IPS-18c (cell line): Measurements from ENCODE around the gene KMT2D.
A peak's percentile ranks its signal among the peaks of the same experiment; 100 is the strongest.

Experiments
- H3K4me3 ChIP-seq: 2 replicates; pipeline ENCODE4 v1.7.0; 2013; ENCODE audit warnings: low read depth, mild to moderate bottlenecking, low read length, moderate library complexity; ENCODE audit not compliant: insufficient read depth
- H3K9me3 ChIP-seq: one replicate; pipeline ENCODE4 v1.6.1; 2013; ENCODE audit warnings: mild to moderate bottlenecking, low read length, moderate library complexity; ENCODE audit not compliant: control insufficient read depth, insufficient read depth

Gene KMT2D

DNA sequence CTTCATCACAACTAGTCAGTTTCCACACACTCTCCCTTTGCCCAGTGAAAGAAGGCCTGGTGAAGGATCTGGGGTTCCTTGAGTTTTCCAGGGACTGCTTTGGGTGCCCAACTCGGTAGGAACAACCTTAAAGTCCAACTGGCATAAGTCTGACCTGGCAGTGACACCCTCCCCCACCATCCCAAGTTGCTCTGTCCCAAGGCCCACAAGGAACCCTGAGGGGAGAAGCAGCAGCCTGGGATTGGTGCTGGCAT is 1.6 kb downstream of the KMT2D start:
- peak overlapping the region; percentile 100 for H3K4me3 ChIP-seq
- H3K9me3 ChIP-seq, result no peaks in the 10 kb centered on the region

DNA sequence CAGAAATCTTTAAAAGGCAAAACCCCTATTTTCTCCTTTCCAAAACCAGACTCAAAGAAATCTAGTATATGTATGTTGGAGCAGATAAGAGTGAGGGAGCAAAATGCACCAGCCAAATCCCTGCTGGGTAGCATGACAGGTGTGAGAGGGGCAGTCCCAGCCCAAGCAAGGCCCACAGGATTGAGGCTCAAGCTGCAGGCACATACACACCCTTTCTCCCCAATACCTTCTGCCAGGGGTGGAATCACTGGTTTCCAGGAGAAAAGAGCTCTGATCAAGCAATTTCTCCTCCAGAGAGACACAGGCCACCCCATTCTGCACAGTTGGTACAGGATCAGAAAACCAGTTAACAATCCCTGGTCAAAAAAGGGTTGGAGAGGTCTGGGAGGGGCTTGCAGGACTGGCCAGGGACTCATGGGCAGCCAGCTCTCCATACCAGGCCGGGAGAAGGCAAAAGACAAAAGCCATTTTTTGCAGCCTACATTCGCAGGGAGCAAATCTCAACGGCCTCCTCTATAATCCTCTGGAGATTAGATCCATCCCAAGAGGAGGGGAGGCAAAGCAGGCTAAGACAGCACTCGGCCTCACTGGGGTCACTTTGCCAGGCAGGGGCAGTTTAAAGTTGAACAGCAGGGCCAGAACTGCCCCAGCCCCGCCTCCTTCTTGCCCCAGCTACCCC is 2.1 kb downstream of the KMT2D start:
- no peaks in the 10 kb centered on the region for H3K9me3 ChIP-seq

DNA sequence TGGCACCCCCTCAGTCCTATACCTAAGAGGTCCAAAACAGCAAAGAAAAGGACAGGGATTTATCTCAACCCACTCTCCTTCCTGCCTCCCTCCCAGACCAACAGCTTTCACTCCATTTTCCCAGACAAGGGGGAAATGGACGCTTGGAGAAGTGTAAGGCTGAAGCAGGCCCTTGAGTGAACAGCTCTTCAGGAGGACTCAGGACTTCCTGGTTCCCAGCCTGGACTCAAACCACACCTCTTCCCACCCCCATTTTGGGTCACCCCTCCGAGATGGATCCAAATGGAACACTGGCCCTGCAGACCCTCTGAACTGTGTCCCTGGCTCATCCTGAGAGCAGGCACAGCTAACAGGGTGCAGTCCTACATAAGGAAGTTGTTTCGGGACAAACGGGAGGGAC is 2.7 kb downstream of the KMT2D start:
- no peaks in the 10 kb centered on the region for H3K9me3 ChIP-seq
- H3K4me3 ChIP-seq, result peak overlapping the region; percentile 100

More for the DNA sequence above, 2.1 kb downstream of the KMT2D start:
- peak overlapping the region; percentile 100 for H3K4me3 ChIP-seq

DNA sequence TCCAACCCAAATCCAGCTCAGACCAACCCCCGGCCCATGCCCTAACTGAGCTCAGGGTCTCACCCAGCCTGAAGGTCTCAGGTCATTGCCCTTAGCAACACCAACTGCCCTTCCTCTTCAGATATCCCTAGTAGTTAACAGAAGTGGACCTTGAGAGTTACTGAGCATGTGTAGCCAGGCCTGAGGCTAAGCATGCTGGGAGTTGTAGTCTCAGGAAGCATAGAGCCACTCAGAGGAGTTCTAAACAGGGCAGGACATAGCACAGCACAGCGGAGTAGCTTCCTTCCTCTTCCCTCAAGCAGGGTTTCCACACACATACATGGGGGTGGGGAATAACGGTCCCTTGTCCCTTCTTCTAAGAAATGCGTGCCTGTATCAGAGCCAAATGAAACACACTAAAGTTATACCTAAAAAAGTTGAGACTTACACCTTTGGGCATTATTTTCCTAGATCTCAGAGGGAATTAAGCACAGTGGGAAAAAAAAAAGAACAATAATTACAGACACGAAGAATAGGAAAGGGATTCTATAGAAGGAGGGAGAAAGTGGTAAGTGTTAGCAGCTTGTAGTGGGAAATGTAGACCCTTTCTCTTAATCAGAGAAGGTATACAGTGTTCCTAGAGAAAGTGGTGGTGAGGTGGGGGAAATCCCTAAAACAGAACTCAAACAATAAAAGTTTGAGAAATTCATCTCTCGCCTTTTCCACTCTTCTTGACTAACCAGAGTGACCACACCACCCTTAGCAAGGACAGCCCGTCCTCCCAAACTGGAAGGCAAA is 4.4 kb downstream of the KMT2D start:
- H3K4me3 ChIP-seq, result 0 out of 2 replicates have a peak overlapping the region, but pooled peaks have one; percentile 15
- no peaks in the 10 kb centered on the region for H3K9me3 ChIP-seq

DNA sequence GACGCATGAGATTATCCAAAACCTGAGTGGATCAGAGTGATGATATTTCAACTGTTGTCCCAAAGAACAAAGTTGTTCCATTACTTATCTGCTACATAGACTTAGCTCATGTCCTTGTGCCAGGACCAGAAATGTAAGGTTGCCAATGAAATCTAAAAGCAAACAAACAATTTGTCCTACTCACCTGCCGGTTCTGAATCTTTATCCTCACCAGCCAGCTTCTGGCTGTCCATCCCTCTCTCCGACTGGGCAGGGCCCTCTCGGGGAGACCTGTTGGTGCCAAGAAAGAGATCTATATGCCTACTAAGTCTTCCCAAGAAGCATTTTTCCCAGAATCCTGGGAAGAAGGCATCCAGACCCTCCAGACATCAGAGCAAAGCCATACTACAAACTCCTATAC is 5.5 kb downstream of the KMT2D start:
- Histone ChIP-seq H3K9me3 (no peaks in the 10 kb centered on the region), H3K4me3 (no peak overlapping the region)

DNA sequence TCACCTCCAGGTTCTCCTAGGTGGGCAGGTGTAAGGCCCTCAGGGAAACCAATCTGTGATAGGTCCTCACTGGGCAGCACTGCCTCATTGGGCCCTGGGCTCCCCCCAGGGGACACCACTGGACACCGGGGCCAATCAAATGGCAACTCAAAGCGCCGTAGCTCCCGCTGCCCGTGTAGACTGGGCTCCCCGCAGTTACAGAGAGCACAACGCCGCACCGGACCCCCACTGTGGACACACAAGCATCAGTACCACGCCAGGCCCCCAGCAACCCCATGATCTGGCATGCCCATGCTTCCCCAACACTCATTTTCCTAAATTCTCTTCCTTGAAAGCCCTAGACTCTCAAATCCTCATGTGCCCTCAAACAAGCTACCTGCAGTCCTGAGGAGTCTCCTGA is 6.1 kb downstream of the KMT2D start:
- no peak overlapping the region for H3K4me3 ChIP-seq
- no peaks in the 10 kb centered on the region for H3K9me3 ChIP-seq

DNA sequence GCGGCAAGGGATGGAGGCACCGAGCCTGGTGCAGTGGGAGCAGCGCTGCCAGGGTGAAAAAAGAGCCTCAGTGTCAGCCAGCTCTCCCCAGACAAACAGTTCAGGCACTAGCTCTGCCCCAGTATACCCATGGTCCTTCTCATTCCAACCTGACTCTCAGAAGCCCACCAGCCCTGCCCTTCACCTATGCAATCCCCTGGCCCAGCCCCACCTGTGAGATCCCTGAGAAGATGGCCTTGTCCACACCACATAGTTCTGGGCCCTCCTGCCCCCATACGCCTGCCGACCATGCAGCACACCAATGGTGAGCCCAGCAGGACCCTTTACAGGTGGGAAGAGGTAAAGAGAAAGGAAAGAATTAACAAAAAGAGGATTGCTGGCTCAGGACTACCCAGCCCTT is 6.5 kb downstream of the KMT2D start:
- H3K9me3 ChIP-seq, result no peaks in the 10 kb centered on the region

DNA sequence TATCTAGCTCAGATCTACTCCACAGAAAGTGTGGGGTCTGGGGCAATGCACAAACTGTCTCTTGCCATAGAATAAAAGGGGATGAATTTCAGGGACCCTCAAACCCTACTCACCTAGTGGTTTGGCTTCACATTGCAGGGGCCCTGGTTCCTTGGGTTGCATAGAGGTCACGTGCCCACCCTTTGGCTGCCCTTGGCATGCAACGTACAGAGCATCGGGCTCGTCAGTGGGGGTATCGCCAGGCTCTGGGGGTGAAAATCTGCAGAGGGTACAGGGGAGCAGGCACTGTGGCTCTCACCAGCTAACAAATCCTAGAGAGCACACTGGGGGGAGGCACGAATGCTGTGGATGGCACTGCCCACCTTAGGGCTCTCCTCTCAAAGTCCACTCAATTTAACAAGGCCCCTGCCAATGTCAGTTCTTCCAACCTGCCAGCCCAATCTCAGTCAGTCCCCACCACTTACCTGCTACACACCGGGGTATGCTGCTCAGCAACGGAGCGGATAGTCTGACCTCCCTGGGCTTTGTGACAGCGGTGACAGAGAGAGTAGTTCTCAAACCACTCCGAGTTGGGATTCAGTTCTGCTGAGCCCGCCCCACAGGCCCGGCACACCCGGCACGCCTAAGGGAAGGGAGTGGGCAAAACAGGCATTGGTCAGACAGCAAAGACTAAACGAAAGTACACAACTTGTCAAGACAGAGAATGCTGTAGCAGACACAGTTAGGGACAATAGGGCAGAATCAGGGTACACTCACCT is 8.0 kb downstream of the KMT2D start:
- Histone ChIP-seq H3K4me3 (no peak overlapping the region), H3K9me3 (no peaks in the 10 kb centered on the region)

More for the DNA sequence above, 6.5 kb downstream of the KMT2D start:
- H3K4me3 ChIP-seq, result no peak overlapping the region

DNA sequence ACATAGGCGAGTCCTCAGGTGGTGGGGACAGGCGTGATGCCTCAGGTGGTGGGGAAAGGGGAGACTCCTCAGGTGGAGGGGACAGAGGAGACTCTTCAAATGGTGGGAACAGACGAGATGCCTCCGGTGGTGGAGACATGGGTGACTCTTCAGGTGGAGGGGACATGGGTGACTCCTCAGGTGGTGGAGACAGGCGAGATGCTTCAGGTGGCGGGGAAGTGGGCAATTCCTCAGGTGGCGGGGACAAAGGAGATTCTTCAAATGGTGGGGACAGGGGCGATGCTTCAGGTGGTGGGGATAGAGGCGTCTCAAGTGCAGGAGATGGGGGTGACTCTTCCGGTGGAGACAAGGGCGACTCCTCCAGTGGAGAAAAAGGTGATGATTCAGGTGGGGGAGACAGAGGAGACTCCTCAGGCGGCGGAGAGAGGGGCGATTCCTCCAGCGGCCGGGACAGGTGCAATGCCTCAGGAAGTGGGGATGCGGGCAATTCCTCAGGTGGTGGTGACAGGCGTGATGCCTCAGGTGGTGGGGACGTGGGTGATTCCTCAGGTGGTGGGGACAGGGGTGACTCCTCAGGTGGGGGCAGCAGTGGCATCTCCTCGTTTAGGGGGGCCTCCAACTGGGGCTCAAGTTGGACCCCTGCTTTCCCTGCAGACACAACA is 8.7 kb downstream of the KMT2D start:
- no peak overlapping the region for H3K4me3 ChIP-seq
- no peaks in the 10 kb centered on the region for H3K9me3 ChIP-seq

DNA sequence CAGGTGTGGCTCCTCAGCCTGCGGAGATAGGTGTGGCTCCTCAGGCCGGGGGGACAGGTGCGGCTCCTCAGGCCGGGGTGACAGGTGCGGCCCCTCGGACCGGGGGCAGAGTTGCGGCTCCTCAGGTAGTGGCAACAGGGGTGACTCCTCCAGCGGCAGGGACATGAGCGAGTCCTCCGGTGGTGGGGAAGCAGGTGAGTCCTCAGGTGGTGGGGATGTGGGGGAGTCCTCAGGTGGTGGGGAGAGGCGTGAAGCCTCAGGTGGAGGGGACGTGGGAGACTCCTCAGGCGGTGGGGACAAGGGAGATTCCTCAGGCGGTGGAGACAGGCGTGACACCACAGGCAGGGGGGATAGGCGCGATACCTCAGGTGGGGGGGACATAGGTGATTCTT is 9.2 kb downstream of the KMT2D start:
- Histone ChIP-seq H3K4me3 (no peak overlapping the region), H3K9me3 (no peaks in the 10 kb centered on the region)

DNA sequence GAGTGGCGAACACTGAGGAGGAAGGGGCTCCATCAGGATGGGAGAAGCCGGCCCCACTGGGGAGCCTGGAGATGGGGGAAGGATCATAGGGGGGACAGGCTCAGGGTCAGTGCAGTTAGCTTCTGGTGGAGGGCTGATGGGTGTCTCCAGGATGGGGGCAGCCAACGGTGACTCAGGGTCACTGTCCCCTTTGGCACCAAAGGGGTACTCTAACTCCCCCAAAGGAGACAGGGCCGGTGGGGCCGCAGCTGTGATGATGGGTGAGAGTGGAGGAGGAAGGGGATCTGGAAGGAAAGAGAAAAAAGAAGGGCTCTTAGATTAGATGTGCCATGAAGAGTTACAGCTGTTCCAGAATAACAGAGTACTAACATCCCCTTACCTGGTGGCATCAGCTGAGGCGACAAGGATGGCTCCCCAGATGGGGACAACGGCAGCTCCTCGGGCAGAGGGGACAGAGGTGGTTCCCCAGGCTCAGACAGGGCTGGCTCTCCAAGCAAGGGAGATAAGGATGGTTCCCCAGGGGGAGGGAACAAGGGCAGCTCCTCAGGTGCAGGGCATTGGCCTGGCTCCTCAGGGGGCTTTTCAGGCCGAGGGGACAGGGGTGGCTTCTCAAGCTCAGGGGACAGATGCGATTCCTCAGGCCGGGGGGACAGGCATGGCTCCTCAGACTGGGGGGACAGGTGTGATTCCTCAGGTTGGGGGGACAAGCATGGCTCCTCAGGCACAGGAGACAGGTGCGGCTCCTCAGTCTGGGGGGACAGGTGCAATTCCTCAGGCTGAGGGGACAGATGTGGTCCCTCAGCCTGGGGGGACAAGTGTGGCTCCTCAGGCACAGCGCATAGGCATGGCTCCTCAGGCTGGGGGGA is 9.9 kb downstream of the KMT2D start:
- Histone ChIP-seq H3K4me3 (no peak overlapping the region), H3K9me3 (no peaks in the 10 kb centered on the region)

DNA sequence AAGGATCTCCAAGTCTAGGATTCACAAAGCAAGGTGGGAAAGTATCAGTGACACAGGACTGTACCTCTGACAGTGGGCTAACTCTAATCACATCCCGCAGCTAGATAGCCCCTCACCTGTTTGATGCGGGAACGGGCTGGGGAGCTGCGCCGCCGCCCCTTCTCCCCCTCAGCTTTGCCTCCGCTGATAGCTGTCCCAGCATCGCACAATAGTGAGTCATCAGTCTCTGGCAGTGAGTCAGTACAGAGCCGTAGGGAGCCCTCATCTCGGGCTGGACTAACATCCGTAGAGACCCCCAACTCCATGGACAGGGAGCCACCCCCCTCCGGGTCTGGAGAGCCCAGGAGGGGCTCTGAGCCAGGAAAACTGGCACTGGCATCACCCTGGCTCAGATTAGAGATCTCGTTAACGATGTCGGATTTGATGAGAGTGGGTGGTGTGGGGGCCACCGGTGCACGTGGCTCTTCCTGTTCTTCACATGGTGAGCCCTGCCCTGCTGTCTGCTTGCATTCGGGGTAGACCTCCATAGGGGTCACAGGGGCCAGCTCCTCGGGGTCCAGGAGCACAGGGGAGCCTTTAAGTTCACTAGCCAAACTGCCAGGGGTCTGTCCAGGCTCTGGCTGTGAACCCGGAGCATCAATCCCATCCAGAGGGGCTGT is 10.9 kb downstream of the KMT2D start:
- H3K9me3 ChIP-seq, result no peaks in the 10 kb centered on the region
- H3K4me3 ChIP-seq, result no peak overlapping the region

DNA sequence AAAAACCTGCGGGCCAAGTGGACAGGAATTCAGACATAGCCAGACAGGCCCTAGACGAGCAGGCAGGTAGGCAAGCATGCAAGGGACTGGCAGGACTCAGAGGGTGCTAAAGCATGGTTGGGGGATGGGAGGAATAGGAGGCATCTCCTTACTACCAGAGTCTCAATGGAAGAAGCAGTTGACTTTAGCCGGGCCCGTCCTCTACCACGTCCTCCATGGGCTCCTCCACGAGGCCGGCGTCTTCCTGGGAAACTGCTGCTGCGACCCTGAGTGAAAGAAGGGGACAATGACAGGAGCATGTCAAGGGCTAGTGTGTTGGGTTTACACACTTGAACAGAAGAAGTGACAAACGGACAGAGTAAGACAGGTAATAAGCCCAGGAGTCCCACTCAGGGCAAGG is 11.6 kb downstream of the KMT2D start:
- Histone ChIP-seq H3K4me3 (no peak overlapping the region), H3K9me3 (no peaks in the 10 kb centered on the region)

DNA sequence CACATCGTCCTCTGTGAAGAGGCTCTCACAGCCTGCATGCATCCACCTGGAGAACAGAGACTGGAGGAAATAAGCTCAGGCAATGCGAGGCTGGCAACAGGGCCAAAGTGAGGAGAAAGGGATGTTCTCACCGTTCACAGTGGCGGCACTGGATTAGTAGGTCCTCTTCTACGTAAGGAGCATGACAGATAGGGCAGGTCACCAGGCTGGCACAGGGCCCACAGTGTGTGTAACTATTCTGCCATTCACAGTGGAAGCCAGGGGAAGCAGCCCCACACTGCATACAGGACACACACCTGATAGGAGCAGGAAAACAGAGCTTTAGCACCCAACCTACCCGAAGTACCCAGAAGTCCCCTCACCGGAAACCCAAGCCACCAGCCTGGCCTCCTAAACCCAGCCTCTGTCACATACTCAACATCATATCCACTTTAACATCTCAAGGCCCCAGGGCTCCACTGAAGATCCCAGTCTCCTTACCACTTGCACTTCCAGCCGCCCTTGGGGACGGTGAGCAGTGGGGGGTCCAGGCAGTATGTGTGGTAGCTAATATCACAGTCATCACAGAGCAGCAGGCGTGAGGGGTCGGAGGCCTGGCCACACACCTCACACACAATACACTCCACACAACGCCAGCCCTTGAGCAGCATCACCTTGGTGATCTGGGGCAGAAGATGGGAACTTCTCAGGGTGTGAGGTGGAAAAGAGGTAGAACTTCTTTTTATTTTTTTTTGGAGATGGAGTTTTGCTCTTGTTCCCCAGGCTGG is 14.3 kb downstream of the KMT2D start:
- H3K9me3 ChIP-seq, result no peaks in the 10 kb centered on the region
- H3K4me3 ChIP-seq, result no peak overlapping the region; the same call in 1 of the 2 replicates

DNA sequence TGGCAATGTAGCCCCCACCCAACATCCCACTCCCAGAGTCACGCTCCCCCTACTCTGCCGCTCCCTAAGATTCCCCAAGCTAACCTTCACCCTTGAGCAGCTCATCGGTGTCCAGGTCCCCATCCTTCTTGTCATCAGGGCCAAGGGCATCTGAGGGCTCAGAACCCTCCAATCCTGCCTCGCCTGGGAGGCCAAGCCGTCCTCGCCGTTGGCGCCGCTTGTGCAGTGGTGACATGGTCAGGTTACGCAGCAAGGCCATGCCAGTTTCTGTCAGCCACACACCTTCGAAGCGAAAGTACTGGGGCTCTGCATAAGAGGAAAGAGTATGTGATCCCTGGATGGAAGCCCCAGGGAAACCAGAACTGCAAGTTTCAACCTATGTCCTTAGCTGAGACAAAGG is 15.9 kb downstream of the KMT2D start:
- H3K4me3 ChIP-seq, result no peak overlapping the region
- H3K9me3 ChIP-seq, result no peaks in the 10 kb centered on the region

DNA sequence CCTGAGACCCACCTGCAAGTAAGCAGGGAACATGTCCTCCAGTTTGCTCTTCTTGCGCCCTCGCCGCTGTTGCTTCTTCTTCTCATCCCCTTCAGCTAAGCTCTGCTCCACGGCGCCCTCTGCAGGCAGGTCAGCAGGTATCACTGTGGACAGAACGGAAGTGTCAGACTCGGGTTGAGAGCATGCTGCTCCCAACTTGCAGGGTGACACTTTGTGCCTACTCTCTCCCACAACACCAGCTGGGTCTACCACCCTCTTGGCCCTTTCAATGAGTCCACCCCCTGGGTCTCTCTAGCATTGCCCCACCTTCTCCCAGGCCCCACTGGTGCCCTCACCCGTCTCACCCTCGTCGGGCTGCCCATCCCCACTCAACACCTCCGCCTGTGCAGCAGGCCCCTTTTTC is 16.7 kb downstream of the KMT2D start:
- no peak overlapping the region for H3K4me3 ChIP-seq
- no peaks in the 10 kb centered on the region for H3K9me3 ChIP-seq
